NCI-H748 (cell line): ENCODE measurements around the gene NCBP1.
A peak's percentile ranks its signal among the peaks of the same experiment; 100 is the strongest.
"Not testable (repeated sequence)": the region's sequence is repeated elsewhere in the genome, so short reads cannot be mapped to it uniquely, and the experiment has no call there.

Experiments
- DNase-seq: peaks from one replicate; lab custom pipeline; 2025; ENCODE audit not compliant: unreplicated experiment; lab: John Stamatoyannopoulos, UW

NCBP1 gene

DNA sequence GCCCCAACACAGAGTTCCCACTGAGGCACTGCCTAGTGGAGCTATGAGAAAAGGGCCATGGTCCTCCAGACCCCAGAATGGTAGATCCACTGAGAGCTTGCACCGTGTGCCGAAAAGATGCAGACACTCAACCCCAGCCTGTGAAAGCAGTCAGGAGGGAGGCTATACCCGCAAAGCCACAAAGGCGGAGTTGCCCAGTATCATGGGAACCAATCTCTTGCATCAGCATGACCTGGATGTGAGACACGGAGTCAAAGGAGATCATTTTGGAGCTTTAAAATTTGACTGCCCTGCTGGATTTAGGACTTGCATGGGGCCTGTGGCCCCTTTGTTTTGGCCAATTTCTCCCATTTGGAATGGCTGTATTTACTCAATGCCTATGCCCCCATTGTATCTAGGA lies 11.1 kb upstream of the NCBP1 start:
- DNase-seq, result not testable (repeated sequence)

GRCh38 chr9:97623946-97624345 lies 9.7 kb upstream of the NCBP1 start:
- no peak for DNase-seq

GRCh38 chr9:97625620-97626019 lies 8.0 kb upstream of the NCBP1 start:
- no peak for DNase-seq

GRCh38 chr9:97627624-97628023 lies 6.0 kb upstream of the NCBP1 start:
- no peak for DNase-seq

GRCh38 chr9:97628668-97629067 lies 5.0 kb upstream of the NCBP1 start:
- DNase-seq, result no peak

GRCh38 chr9:97629156-97629555 lies 4.5 kb upstream of the NCBP1 start:
- DNase-seq, result no peak

- no peak for DNase-seq
Measured at GRCh38 chr9:97630591-97630990, 3.0 kb upstream of the NCBP1 start.

- no peak for DNase-seq
Measured at GRCh38 chr9:97632248-97632984, 1.2 kb upstream of the NCBP1 start.

DNA sequence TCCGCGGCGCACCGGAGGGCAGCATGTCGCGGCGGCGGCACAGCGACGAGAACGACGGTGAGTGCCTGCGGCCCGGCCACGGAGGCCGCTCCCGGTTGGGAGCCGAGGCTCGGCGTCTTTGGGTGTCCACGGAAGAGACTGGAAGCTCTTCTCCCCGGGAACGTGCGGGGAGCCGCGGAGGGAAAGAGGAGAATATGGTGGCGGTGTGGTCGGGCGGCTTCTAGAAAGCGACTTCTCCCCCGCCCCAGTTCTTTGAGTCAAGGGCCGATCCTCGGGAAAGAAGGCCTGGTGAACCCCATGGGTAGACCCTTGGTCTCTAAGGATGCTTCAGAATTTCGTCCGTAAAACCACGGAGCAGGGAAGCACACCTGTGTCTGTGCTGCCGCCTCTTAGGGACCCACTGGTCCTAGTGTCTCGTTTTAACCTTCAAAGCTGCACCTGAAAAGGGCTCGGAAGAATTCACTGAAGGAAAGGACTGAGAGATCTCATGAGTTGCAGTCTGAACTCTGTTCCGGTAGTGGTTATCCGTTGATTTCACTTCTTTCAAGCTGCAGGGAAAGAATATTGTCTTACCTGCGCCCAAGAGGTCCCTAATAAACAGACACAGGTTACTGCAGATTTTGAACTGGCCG lies 354 bp downstream of the NCBP1 start:
- peak; percentile 56 for DNase-seq

GRCh38 chr9:97635026-97635425 lies 1.4 kb downstream of the NCBP1 start:
- no peak for DNase-seq

DNA sequence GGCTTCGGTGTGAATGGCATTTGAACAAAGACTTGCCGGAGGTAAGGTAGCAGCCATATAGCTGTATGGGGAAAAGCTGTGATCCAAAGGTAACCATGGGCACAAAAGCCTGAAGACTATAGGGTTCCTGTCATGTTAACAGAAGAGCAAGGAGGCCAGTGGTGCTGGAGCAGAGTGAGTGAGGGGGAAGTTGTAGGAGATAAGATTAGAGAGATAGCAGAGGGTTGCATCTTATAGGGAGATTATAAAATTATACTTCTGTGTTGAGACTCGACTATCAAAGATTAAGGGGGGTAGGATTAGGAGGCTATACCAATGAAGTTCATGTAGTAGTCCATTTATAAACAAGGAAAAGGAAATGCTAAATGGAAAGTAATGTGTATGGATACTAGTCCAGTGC lies 3.3 kb downstream of the NCBP1 start:
- no peak for DNase-seq

- no peak for DNase-seq
Measured at GRCh38 chr9:97638666-97639065, 5.0 kb downstream of the NCBP1 start.

DNA sequence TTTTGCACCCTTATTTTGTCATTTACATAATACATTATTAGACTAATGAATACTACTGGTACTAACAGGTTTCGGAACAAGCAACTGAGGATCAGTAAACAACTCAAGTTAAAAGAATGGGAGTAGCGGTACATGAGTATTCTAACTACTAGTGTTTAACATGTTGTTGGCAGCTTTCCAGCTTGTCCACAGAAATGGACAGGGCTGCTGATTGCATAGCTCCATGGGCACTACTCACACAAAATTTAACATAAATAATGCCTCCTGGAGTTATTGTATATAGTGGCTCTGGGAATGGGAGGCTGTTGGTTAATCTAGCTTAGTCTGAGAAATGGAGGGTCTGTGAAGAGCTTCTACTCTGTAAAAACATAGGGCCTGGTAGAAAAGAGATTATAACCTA lies 6.7 kb downstream of the NCBP1 start:
- DNase-seq, result peak; percentile 76

DNA sequence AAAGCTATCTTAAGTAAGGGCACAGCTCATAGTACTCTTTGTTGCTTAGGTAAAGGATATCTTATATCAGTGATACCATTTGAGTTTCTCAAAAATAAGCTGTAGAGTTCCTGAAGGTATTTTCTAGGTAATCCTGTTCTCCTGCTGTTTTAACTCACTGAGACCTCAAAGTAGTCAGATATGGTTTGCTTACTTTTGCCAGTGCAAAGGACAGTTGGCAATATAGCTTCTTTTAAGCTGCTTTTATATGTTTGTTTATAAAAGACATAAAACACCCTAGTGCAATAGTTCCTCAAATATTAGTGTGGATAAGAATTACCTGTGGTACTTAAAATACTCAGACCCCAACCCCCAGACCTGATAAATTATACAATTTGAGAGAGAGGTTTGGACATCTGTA lies 12.1 kb downstream of the NCBP1 start:
- no peak for DNase-seq

GRCh38 chr9:97647996-97648395 lies 14.4 kb downstream of the NCBP1 start:
- no peak for DNase-seq

DNA sequence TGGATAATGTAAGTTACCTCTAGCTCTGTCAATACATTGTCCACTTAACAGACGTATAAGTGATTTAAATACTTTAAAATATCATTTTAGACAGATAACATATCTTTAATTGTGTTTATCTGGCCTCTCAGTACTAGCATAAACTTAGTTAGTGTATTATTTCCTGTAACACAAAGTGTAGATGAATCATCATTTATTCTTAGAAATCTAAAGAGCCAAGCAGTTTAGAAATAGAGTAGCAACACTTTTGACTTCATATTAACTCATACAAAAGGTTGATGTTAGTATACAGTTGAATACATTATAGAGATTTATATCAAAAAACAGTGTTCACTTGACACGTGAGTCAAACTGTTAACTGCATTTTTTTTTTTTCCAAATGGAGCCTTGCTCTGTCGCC lies 18.0 kb downstream of the NCBP1 start:
- DNase-seq, result no peak

- DNase-seq, result no peak
Measured at GRCh38 chr9:97658707-97659106, 25.1 kb downstream of the NCBP1 start.

DNA sequence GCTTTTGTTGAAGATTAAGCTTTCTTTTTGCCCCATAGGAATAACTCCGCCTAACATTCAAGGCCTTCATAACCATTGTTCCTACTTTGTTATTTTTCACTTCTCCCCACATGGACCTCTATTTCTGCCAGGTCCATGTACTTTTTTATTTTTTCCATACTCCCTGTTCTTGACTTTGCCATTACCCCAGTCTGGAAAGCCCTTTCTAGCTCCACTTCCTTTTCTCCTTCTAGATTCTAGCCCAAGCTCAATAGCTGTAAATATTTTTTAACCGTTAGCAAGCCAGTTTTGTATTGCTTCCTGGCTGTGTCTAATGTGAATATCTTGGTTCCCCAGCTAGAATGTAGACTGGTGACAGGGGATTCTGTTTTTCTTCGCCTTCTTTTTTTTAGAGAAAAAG lies 26.1 kb downstream of the NCBP1 start:
- no peak for DNase-seq

DNA sequence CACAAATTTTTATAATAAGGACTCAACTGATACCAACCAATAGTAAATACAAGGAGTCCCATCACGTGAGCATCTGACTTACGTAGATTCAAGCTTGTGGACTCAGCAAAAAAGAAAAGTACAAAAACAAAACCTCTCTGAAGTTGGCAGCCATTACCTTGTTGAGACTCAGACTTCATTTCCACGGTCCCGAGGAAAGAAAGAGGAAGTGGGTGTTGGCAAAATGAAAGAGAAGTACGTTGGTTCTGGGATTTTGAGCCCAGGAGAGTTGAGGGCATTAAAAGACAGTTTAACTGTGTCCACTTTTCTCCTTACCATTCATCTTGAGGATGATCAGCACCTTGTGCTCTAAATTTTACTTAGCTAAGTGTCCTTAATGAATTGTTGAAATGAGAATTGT lies 26.7 kb downstream of the NCBP1 start:
- no peak for DNase-seq

DNA sequence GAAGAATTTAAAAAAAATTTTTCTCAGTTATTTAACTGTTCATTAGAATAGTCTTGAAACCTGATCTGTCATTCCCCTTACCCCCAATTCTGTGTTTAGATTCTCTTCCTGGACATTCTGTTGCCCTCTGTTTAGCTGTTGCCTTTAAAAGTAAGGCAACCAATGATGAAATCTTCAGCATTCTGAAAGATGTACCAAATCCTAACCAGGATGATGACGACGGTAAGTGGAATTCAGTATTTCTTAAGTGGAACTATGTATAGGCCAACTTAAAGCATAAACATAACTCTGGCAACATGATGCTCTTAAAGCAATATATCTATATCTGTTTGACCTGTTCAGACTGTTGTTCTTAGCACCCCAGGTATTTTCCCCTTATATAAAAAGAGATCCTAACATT lies 27.2 kb downstream of the NCBP1 start:
- no peak for DNase-seq

- DNase-seq, result no peak
Measured at GRCh38 chr9:97665742-97666141, 32.1 kb downstream of the NCBP1 start.

- DNase-seq, result no peak
Measured at GRCh38 chr9:97666907-97667686, 33.5 kb downstream of the NCBP1 start.
